Measurements from ENCODE around the gene IL36B.

GRCh38 chr2:113039719-113040118 lies 12.9 kb downstream of the IL36B start:
- TF ChIP-seq CTCF (IDR thresholded peaks at IDR 0.05) (no peak), YY1 (IDR thresholded peaks at IDR 0.05; ENCODE audit: low read depth) (no peak), FOXJ3 (CRISPR knock-in tag; IDR thresholded peaks at IDR 0.05) (no peak), MXI1 (IDR thresholded peaks at IDR 0.05; ENCODE audit: low read depth, low read length) (no peak), RAD21 (IDR thresholded peaks at IDR 0.05; ENCODE audit: low read length) (no peak), POLR2AphosphoS5 (IDR thresholded peaks at IDR 0.05; ENCODE audit: low read depth, low read length) (no peak), GABPA (IDR thresholded peaks at IDR 0.05; ENCODE audit: low read depth) (no peak)
